Common myeloid progenitor, CD34-positive (primary cell): ENCODE measurements around the gene ANKRD13D.

ENCODE experiments used
- CTCF ChIA-PET: fragments of 350-600 bp; sonication (Branson Sonifier 250); formaldehyde crosslinking; loops from one replicate; lab custom pipeline; 2021; ENCODE audit warnings: antibody characterized with exemption; lab: Charles Lee
- POLR2A ChIA-PET: fragments of 350-600 bp; sonication (Branson Sonifier 250); formaldehyde crosslinking; loops from one replicate; lab custom pipeline; 2021; ENCODE audit warnings: antibody characterized with exemption; lab: Charles Lee
- DNase-seq, 3 donors: peaks; one replicate each; pipeline versions ENCODE4 v3.0.0 to v3.0.0-alpha.2; 2013
- H3K27ac ChIP-seq, 2 experiments: 1 replicate in 1 of 2; 2 replicates in 1 of 2; pipeline ENCODE4 v1.7.0; 2013; ENCODE audit warnings: inconsistent platforms in 2 of 2, low read length in 2 of 2, mild to moderate bottlenecking in 2 of 2, low read depth in 1 of 2, moderate library complexity in 1 of 2; ENCODE audit not compliant: severe bottlenecking in 2 of 2, insufficient read depth in 1 of 2, poor library complexity in 1 of 2
- H3K27me3 ChIP-seq, 5 experiments: replicated peaks in 2 of 5; 1 replicate in 3 of 5; 2 replicates in 2 of 5; pipeline versions ENCODE4 v1.6.1 to v1.7.0; 2013; ENCODE audit warnings: low read length in 4 of 5, mild to moderate bottlenecking in 2 of 5, moderate library complexity in 2 of 5, inconsistent platforms in 1 of 5; ENCODE audit not compliant: insufficient read depth in 5 of 5, control insufficient read depth in 4 of 5
- H3K36me3 ChIP-seq, 4 experiments: 1 replicate in 2 of 4; 2 replicates in 2 of 4; pipeline versions ENCODE4 v1.6.1 to v1.7.0; 2013; ENCODE audit warnings: low read length in 3 of 4, control low read depth in 1 of 4, mild to moderate bottlenecking in 1 of 4; ENCODE audit not compliant: control insufficient read depth in 4 of 4, insufficient read depth in 4 of 4
- H3K4me1 ChIP-seq, 4 experiments: 1 replicate in 3 of 4; 2 replicates in 1 of 4; pipeline versions ENCODE4 v1.6.1 to v1.7.1; 2013; ENCODE audit warnings: low read length in 3 of 4, mild to moderate bottlenecking in 3 of 4, control low read depth in 1 of 4, inconsistent platforms in 1 of 4, moderate library complexity in 1 of 4; ENCODE audit not compliant: control insufficient read depth in 4 of 4, insufficient read depth in 4 of 4; ENCODE audit errors: control extremely low read depth in 1 of 4
- H3K4me3 ChIP-seq, 7 experiments: 1 replicate in 4 of 7; 2 replicates in 3 of 7; pipeline versions ENCODE4 v1.5.1 to v1.7.0; 2013; ENCODE audit warnings: mild to moderate bottlenecking in 7 of 7, low read length in 6 of 7, moderate library complexity in 6 of 7, inconsistent platforms in 2 of 7, low read depth in 2 of 7, control low read depth in 1 of 7; ENCODE audit not compliant: insufficient read depth in 4 of 7, control insufficient read depth in 1 of 7; ENCODE audit errors: extremely low read depth in 1 of 7
- H3K9me3 ChIP-seq, 5 experiments: 1 replicate in 4 of 5; 2 replicates in 1 of 5; pipeline versions ENCODE4 v1.6.1 to v1.7.1; 2013; ENCODE audit warnings: low read length in 4 of 5, mild to moderate bottlenecking in 2 of 5, inconsistent platforms in 1 of 5, low read depth in 1 of 5, moderate library complexity in 1 of 5; ENCODE audit not compliant: control insufficient read depth in 4 of 5, insufficient read depth in 2 of 5; ENCODE audit errors: control extremely low read depth in 1 of 5
- WGBS: methylation state at CpG from one replicate; pipeline ENCODE4 v1.1.5; 2013; ENCODE audit not compliant: insufficient coverage; 5-methylcytosine and 5-hydroxymethylcytosine counted together

ANKRD13D gene

GRCh38 chr11:67261640-67261945 lies 27.5 kb upstream of the ANKRD13D start:
- WGBS = 44% methylated on average over 9 of the region's 18 CpGs
- H3K4me3 ChIP-seq = peak overlapping the region in 2 of 7 experiments; percentile 54 to 72
- CTCF ChIA-PET = interaction anchor here (0.9 to 5.0 kb wide), 17 partner anchors 9 to 124 kb away, joined by 3 to 124 read pairs (median 5); partner anchors contain the start of genes ANKRD13D and SSH3
- POLR2A ChIA-PET = interaction anchor here (0.6 to 2.6 kb wide), 7 partner anchors 8 to 56 kb away, joined by 3 to 19 read pairs (median 6); partner anchors contain the start of genes ANKRD13D and SSH3
- H3K36me3 ChIP-seq = peaks cover 0 to 11% (median 4%) of the 10 kb centered on the region in 4 experiments
- no peak overlapping the region for H3K27ac ChIP-seq
- no peaks in the 10 kb centered on the region for H3K27me3 ChIP-seq
- H3K9me3 ChIP-seq = no peaks in the 10 kb centered on the region
- peaks cover 0 to 39% (median 37%) of the 10 kb centered on the region in 4 experiments for H3K4me1 ChIP-seq
- DNase-seq = no peak

- Histone ChIP-seq H3K9me3 (no peaks in the 10 kb centered on the region), H3K27ac (peak overlapping the region in 1 of 2 experiments; percentile 58), H3K4me3 (peak overlapping the region in 3 of 7 experiments; percentile 31 to 54 (median 43)), H3K36me3 (peaks cover 0 to 8% (median 1%) of the 10 kb centered on the region in 4 experiments), H3K4me1 (peaks cover 0 to 39% (median 37%) of the 10 kb centered on the region in 4 experiments), H3K27me3 (no peaks in the 10 kb centered on the region)
- WGBS = 62% methylated on average over 16 of the region's 18 CpGs
- POLR2A ChIA-PET = interaction anchor here (0.6 to 2.6 kb wide), 9 partner anchors 9 to 55 kb away, joined by 3 to 19 read pairs (median 6); partner anchors contain the start of genes ANKRD13D and SSH3
- DNase-seq = no peak
- CTCF ChIA-PET = interaction anchor here (0.8 to 5.0 kb wide), 22 partner anchors 10 to 124 kb away, joined by 3 to 124 read pairs (median 4); partner anchors contain the start of genes ANKRD13D and SSH3
Observed at GRCh38 chr11:67261946-67262681, 27.0 kb upstream of the ANKRD13D start.

DNA sequence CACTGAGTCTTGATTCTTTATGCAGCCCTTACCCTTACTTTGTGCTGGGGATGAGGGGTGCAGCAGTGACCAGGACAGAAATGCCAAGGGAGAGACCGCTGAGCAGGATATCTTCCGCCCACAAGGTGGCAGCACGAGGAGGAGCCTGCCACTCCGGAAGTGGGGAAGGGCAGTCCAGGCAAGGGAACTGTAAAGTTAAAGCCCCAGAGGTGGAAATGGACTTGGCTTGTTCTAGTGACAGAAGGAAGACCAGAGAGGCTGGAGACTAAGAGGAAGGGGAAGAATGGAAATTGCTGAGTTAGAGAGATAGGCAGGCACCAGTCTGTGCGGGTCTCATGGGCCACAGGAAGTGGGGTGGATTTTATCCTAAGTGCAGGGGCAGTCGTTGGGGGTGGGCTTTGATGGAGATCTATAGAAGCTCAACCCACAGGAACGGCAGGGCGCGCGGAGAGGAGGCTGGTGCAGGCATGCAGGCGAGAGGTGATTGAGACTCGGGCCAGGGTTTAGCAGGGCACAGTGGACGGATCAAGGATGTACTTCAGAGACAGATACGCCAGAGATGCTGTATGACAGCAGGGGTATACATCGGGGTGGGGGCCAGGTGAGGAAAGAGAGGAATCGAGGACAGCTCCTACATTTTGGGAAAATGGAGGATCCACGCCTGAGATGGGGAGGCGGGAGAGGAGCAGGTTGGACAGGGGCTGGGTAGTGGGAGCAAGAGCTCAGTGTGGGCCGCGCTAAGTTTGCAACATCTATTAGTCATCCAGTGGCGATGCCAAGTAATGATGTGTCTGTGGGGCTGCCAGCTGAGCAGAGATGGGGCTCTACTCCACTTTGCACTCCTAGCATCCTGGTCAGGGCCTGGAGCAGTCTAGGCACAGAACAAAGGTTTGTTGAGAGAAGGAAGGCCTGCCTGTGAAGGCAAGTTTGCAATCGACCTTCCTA lies 26.1 kb upstream of the ANKRD13D start:
- whole genome bisulfite sequencing = 36% methylated on average over 20 of the region's 22 CpGs
- Histone ChIP-seq H3K9me3 (no peaks in the 10 kb centered on the region), H3K27me3 (no peaks in the 10 kb centered on the region), H3K4me1 (peaks cover 0 to 48% (median 45%) of the 10 kb centered on the region in 4 experiments), H3K27ac (peak overlapping the region in 1 of 2 experiments; percentile 58), H3K4me3 (peak overlapping the region in 4 of 7 experiments; percentile 7 to 43 (median 36)), H3K36me3 (peaks cover 0 to 13% (median 5%) of the 10 kb centered on the region in 4 experiments)
- peak; percentile 77 to 89 (median 85) for DNase-seq
- ChIA-PET POLR2A (interaction anchor here (1.1 to 2.6 kb wide), 8 partner anchors 8 to 54 kb away, joined by 3 to 19 read pairs (median 5); partner anchors contain the start of genes ANKRD13D and SSH3), CTCF (interaction anchor here (0.8 to 5.0 kb wide), 22 partner anchors 11 to 123 kb away, joined by 3 to 124 read pairs (median 4); partner anchors contain the start of genes ANKRD13D, POLD4 and SSH3)

DNA sequence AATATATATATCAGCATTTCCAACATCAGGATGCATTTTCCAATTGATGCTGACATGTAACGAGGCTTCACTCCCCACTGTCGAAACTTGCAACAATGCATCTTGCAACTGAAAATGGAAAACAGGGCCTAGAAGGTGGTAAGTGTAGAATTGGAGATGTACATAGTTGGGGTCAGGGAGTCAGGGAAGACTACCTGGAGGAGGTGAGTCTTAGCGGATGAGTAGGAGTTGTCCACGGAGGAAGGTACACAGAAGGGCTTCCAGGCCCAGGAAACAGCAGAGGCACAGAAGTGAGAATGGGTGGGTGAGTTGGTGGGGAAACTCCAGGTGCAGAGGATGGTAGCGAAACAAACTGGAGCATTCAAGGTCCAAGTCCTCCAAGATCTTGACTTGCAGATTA lies 24.8 kb upstream of the ANKRD13D start:
- Histone ChIP-seq H3K9me3 (no peaks in the 10 kb centered on the region), H3K36me3 (peaks cover 0 to 22% (median 11%) of the 10 kb centered on the region in 4 experiments), H3K4me1 (peaks cover 6 to 60% (median 58%) of the 10 kb centered on the region in 4 experiments), H3K27me3 (no peaks in the 10 kb centered on the region), H3K4me3 (no peak overlapping the region), H3K27ac (no peak overlapping the region)
- CTCF ChIA-PET = interaction anchor here (0.7 to 5.0 kb wide), 11 partner anchors 11 to 107 kb away, joined by 3 to 124 read pairs (median 7); partner anchors contain the start of genes ANKRD13D and SSH3
- 94% methylated on average over 3 of the region's 5 CpGs for WGBS
- POLR2A ChIA-PET = interaction anchor here (1.1 to 2.6 kb wide), 3 partner anchors 13 to 24 kb away, joined by 4 to 19 read pairs (median 16); partner anchors contain the start of gene ANKRD13D
- no peak for DNase-seq

- Histone ChIP-seq H3K27ac (no peak overlapping the region), H3K9me3 (no peaks in the 10 kb centered on the region), H3K27me3 (no peaks in the 10 kb centered on the region), H3K4me3 (no peak overlapping the region), H3K4me1 (peaks cover 6 to 68% (median 66%) of the 10 kb centered on the region in 4 experiments), H3K36me3 (peaks cover 0 to 30% (median 15%) of the 10 kb centered on the region in 4 experiments)
- CTCF ChIA-PET = interaction anchor here (1.6 to 5.0 kb wide), 8 partner anchors 10 to 86 kb away, joined by 4 to 124 read pairs (median 38); partner anchors contain the start of genes ANKRD13D and SSH3
- DNase-seq = no peak
- POLR2A ChIA-PET = interaction anchor here (1.1 to 9.0 kb wide), 2 partner anchors 13 to 23 kb away, joined by 4 to 147 read pairs; partner anchors contain the start of gene ANKRD13D
- WGBS = 95% methylated on average over 7 of the region's 7 CpGs
Observed at GRCh38 chr11:67264877-67265632, 24.0 kb upstream of the ANKRD13D start.
